K562 (cell line): ENCODE measurements around the gene ARHGAP4. TPM values are rescaled to one million over a fixed set of nuclear protein-coding genes. Genes with fewer than 3 reads are reported as not detected.

Experiments
- EP400 ChIP-seq: fragments of 450-650 bp; IDR thresholded peaks from 2 replicates; pipeline ENCODE4 v1.6.1; 2017; ENCODE audit warnings: antibody characterized with exemption, mild to moderate bottlenecking, moderate library complexity
- ETV1 ChIP-seq: fragments of 450-650 bp; conservative IDR thresholded peaks from 2 replicates; pipeline ENCODE4 v1.6.1; 2016; ENCODE audit warnings: missing genetic modification characterization, control low read depth, low read depth, missing compliant biosample characterization
- KAT7 ChIP-seq: sonication (generic); formaldehyde crosslinking; IDR thresholded peaks from 2 replicates; pipeline ENCODE4 v1.8.0; 2022; ENCODE audit warnings: missing genetic modification reagents, mild to moderate bottlenecking, borderline replicate concordance
- KAT8 ChIP-seq: fragments of 450-650 bp; IDR thresholded peaks from 2 replicates; pipeline ENCODE4 v1.6.1; 2016; ENCODE audit warnings: low read depth, mild to moderate bottlenecking
- MCM5 ChIP-seq: fragments of 450-650 bp; IDR thresholded peaks from 2 replicates; pipeline ENCODE4 v1.6.1; 2016; ENCODE audit warnings: low read depth
- NBN ChIP-seq: fragments of 450-650 bp; IDR thresholded peaks from 2 replicates; pipeline ENCODE4 v1.6.1; 2016; ENCODE audit warnings: low read depth, mild to moderate bottlenecking
- POLR3G ChIP-seq: IDR thresholded peaks from 2 replicates; pipeline ENCODE4 v1.6.1; 2011; ENCODE audit not compliant: insufficient read length, insufficient replicate concordance; ENCODE audit errors: extremely low read depth
- SIX5 ChIP-seq, 2 experiments: IDR thresholded peaks; 2 replicates each; pipeline ENCODE4 v1.6.1; 2011; ENCODE audit warnings: low read length in 2 of 2, borderline replicate concordance in 1 of 2, low read depth in 1 of 2, mild to moderate bottlenecking in 1 of 2, moderate library complexity in 1 of 2; ENCODE audit not compliant: insufficient read depth in 1 of 2
- SP2 ChIP-seq: IDR thresholded peaks from 2 replicates; pipeline ENCODE4 v1.6.1; 2011; ENCODE audit warnings: mild to moderate bottlenecking, low read depth, low read length, moderate library complexity; ENCODE audit not compliant: poor library complexity, severe bottlenecking; ENCODE audit errors: extremely low read depth
- TGIF2 ChIP-seq: sonication (generic); formaldehyde crosslinking; IDR thresholded peaks from 2 replicates; pipeline ENCODE4 v1.8.1; 2022; ENCODE audit warnings: mild to moderate bottlenecking, missing genetic modification reagents, moderate library complexity
- ZBTB1 ChIP-seq: sonication (generic); formaldehyde crosslinking; IDR thresholded peaks from 2 replicates; pipeline ENCODE4 v1.8.1; 2023; ENCODE audit warnings: missing genetic modification reagents, low read depth, mild to moderate bottlenecking, borderline replicate concordance
- ZKSCAN8 ChIP-seq: fragments of 200-800 bp; sonication (Bioruptor generic); IDR thresholded peaks from 2 replicates; pipeline ENCODE4 v1.6.1; 2016; ENCODE audit warnings: missing genetic modification characterization, missing compliant biosample characterization
- polyA plus RNA-seq, 8 experiments: library from polyadenylated mRNA; depleted of rRNA in 4 of 8; stranded (reverse) in 5 of 8; unstranded in 3 of 8; fragments of >200 nt; fragmentation: Nextera tagmentation in 2 of 8; fragmentation: Illumina TruSeq in 1 of 8; extraction: Ambion mirVana in 2 of 8; extraction: Trizol in 1 of 8; gene quantifications; 2 replicates each; pipeline versions ENCODE4 v1.2.1 to v1.2.3, GENCODE V29; 2011 to 2014; ENCODE audit warnings: inconsistent platforms in 1 of 8, missing spikeins in 1 of 8
- total RNA-seq, 7 experiments: library from RNA; depleted of rRNA in 6 of 7; stranded (reverse); fragments of >200 nt in 6 of 7; fragmentation: Illumina TruSeq in 2 of 7; extraction: Trizol in 2 of 7; gene quantifications; 2 replicates each; pipeline versions ENCODE4 v1.2.1 to v1.2.3, GENCODE V29; 2011 to 2021; ENCODE audit warnings: low replicate concordance in 1 of 7
- TF ChIP-seq, protein P1 (sequence below), 3 experiments: fragments of 200-800 bp in 1 of 3; fragments of 250-450 bp in 1 of 3; fragments of 450-650 bp in 1 of 3; sonication (Bioruptor Pico) in 1 of 3; sonication (Bioruptor generic) in 1 of 3; formaldehyde crosslinking in 1 of 3; IDR thresholded peaks; 2 replicates each; pipeline versions ENCODE4 v1.6.1 to v1.8.0; 2016 to 2022; ENCODE audit warnings: mild to moderate bottlenecking in 2 of 3, missing genetic modification characterization in 2 of 3, missing compliant biosample characterization in 1 of 3, moderate library complexity in 1 of 3
- TF ChIP-seq, protein P2 (sequence below): fragments of 250-450 bp; sonication (Bioruptor Pico); IDR thresholded peaks from 2 replicates; pipeline ENCODE4 v1.8.0; 2021; ENCODE audit warnings: mild to moderate bottlenecking, moderate library complexity
- TF ChIP-seq, protein P3 (sequence below): sonication (generic); formaldehyde crosslinking; IDR thresholded peaks from 2 replicates; pipeline ENCODE4 v1.8.0; 2022; ENCODE audit warnings: mild to moderate bottlenecking, low read depth, missing genetic modification reagents

The ARHGAP4 gene
- total and polyA plus RNA-seq, 9 of the 15 experiments (the other 6 are each of a cell fraction or from before 2014, with no cell fraction given), result 0.30 to 81.8 (median 13.5) TPM

DNA sequence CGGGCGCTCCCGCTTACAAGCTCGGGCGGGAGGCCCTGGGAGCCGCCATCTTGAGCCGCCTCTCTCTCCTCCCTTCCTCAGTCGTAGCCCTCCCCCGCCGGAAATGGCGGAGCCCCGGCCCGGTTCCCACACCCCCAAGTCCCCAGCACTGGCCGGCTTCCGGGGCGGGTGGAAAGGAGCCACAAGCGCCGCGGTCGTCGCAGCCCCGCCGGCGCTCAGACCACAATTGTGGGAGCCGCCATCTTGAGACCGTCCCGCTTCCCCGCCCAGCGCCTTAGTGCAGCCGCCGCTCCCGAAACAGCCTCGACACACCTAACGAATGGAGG is 45.0 kb upstream of the ARHGAP4 start (continued):
- TF ChIP-seq, protein P1, sequence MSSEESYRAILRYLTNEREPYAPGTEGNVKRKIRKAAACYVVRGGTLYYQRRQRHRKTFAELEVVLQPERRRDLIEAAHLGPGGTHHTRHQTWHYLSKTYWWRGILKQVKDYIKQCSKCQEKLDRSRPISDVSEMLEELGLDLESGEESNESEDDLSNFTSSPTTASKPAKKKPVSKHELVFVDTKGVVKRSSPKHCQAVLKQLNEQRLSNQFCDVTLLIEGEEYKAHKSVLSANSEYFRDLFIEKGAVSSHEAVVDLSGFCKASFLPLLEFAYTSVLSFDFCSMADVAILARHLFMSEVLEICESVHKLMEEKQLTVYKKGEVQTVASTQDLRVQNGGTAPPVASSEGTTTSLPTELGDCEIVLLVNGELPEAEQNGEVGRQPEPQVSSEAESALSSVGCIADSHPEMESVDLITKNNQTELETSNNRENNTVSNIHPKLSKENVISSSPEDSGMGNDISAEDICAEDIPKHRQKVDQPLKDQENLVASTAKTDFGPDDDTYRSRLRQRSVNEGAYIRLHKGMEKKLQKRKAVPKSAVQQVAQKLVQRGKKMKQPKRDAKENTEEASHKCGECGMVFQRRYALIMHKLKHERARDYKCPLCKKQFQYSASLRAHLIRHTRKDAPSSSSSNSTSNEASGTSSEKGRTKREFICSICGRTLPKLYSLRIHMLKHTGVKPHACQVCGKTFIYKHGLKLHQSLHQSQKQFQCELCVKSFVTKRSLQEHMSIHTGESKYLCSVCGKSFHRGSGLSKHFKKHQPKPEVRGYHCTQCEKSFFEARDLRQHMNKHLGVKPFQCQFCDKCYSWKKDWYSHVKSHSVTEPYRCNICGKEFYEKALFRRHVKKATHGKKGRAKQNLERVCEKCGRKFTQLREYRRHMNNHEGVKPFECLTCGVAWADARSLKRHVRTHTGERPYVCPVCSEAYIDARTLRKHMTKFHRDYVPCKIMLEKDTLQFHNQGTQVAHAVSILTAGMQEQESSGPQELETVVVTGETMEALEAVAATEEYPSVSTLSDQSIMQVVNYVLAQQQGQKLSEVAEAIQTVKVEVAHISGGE (CRISPR knock-in tag; IDR thresholded peaks at IDR 0.05), result peak; percentile 87 to 97 (median 88); a peak in 5 of 6 replicates
- TF ChIP-seq ZKSCAN8 (CRISPR knock-in tag) (no peak), SIX5 (IDR thresholded peaks at IDR 0.05; ENCODE audit: borderline replicate concordance in 1 of 2, insufficient read depth in 1 of 2, low read depth in 1 of 2, low read length in 2 of 2) (peak in 1 of 2 experiments; percentile 9; a peak in 1 of 4 replicates), MCM5 (no peak), ETV1 (tag) (peak; percentile 70), KAT7 (CRISPR knock-in tag) (no peak), NBN (no peak), SP2 (no peak), TGIF2 (CRISPR knock-in tag) (no peak), EP400 (no peak), KAT8 (peak; percentile 66; the same call in 1 of the 2 replicates), POLR3G (no peak), ZBTB1 (CRISPR knock-in tag) (peak; percentile 91)
- TF ChIP-seq, protein P2, sequence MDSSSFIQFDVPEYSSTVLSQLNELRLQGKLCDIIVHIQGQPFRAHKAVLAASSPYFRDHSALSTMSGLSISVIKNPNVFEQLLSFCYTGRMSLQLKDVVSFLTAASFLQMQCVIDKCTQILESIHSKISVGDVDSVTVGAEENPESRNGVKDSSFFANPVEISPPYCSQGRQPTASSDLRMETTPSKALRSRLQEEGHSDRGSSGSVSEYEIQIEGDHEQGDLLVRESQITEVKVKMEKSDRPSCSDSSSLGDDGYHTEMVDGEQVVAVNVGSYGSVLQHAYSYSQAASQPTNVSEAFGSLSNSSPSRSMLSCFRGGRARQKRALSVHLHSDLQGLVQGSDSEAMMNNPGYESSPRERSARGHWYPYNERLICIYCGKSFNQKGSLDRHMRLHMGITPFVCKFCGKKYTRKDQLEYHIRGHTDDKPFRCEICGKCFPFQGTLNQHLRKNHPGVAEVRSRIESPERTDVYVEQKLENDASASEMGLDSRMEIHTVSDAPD, result no peak
- TF ChIP-seq, protein P3, sequence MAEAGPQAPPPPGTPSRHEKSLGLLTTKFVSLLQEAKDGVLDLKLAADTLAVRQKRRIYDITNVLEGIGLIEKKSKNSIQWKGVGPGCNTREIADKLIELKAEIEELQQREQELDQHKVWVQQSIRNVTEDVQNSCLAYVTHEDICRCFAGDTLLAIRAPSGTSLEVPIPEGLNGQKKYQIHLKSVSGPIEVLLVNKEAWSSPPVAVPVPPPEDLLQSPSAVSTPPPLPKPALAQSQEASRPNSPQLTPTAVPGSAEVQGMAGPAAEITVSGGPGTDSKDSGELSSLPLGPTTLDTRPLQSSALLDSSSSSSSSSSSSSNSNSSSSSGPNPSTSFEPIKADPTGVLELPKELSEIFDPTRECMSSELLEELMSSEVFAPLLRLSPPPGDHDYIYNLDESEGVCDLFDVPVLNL, result no peak
- TF ChIP-seq, all 486 proteins: peak for 44
